Stimulated activated CD4-positive, alpha-beta T cell treated with anti-CD3 and anti-CD28 coated beads, Interleukin-4, amount 100 ng/mL, for 1 hour (primary cell): ENCODE results near the gene SPINK9.

Source experiments
- DNase-seq: peaks from one replicate; pipeline ENCODE4 v3.0.0-alpha.2; 2020

Gene SPINK9

GRCh38 chr5:148372166-148372725 is 36.9 kb downstream of the SPINK9 start:
- no peak for DNase-seq

- DNase-seq, result no peak
Measured at GRCh38 chr5:148372893-148373292, 37.5 kb downstream of the SPINK9 start.

GRCh38 chr5:148374690-148375360 is 39.5 kb downstream of the SPINK9 start:
- DNase-seq, result no peak

- DNase-seq, result no peak
Measured at GRCh38 chr5:148376198-148376597, 40.8 kb downstream of the SPINK9 start.

GRCh38 chr5:148378670-148379069 is 43.3 kb downstream of the SPINK9 start:
- no peak for DNase-seq

- no peak for DNase-seq
Measured at GRCh38 chr5:148379340-148379739, 44.0 kb downstream of the SPINK9 start.

- no peak for DNase-seq
Measured at GRCh38 chr5:148381906-148382305, 46.5 kb downstream of the SPINK9 start.

GRCh38 chr5:148382961-148383360 is 47.6 kb downstream of the SPINK9 start:
- DNase-seq, result no peak

- DNase-seq, result peak; percentile 96
Measured at GRCh38 chr5:148383564-148384379, 48.4 kb downstream of the SPINK9 start, which contains the start of gene FBXO38. TSS of gene FBXO38 (plus strand) at chr5:148383958. CDS start at chr5:148394777, 10,819 bp downstream.

GRCh38 chr5:148384380-148384737 is 49.0 kb downstream of the SPINK9 start:
- DNase-seq, result no peak

- DNase-seq, result no peak
Measured at GRCh38 chr5:148385094-148385493, 49.7 kb downstream of the SPINK9 start.

GRCh38 chr5:148386041-148386440 is 50.7 kb downstream of the SPINK9 start:
- no peak for DNase-seq

- no peak for DNase-seq
Measured at GRCh38 chr5:148387325-148387724, 52.0 kb downstream of the SPINK9 start.

GRCh38 chr5:148388696-148389095 is 53.3 kb downstream of the SPINK9 start:
- no peak for DNase-seq
